HCT116 (cell line): ENCODE data around the gene MACROH2A1. TPM values are rescaled to one million over a fixed set of nuclear protein-coding genes. Genes with fewer than 3 reads are reported as not detected.

Experiments
- ATAC-seq: fragments of 200-7000 bp; cut with Tn5 transposase; 2 replicates; pipeline ENCODE4 v1.9.1; 2020; ENCODE audit warnings: mild to moderate bottlenecking, moderate library complexity
- BruUV-seq: library from RNA; stranded (reverse); fragments of 400-500 nt; replicated peaks from 2 replicates; lab custom pipeline; 2021; lab: Mats Ljungman, UMichigan
- CTCF ChIA-PET: fragments of 300-600 bp; sonication (Branson Sonifier 250); formaldehyde crosslinking; loops from one replicate; lab custom pipeline; 2021; ENCODE audit warnings: antibody characterized with exemption; lab: Charles Lee
- POLR2A ChIA-PET: fragments of 300-600, 350-600 bp; sonication (Branson Sonifier 250); formaldehyde crosslinking; loops from one replicate; lab custom pipeline; 2021; ENCODE audit warnings: antibody characterized with exemption; lab: Charles Lee
- RAD21 ChIA-PET, 2 experiments: fragments of 300-600 bp; sonication (Branson Sonifier 250); formaldehyde crosslinking; loops; one replicate each; lab custom pipeline; 2023; ENCODE audit warnings: low total read pairs in 2 of 2; ENCODE audit not compliant: uncharacterized antibody in 2 of 2, unreplicated experiment in 2 of 2, low non-redundant PET in 1 of 2; lab: Charles Lee
- DNase-seq: peaks from one replicate; pipeline ENCODE4 v3.0.0-alpha.2; 2010; ENCODE audit warnings: low read depth, low spot score
- H2AFZ ChIP-seq: fragments of 200-600 bp; shearing (Covaris generic), sonication (generic); 2 replicates; pipeline ENCODE4 v1.6.1; 2017; ENCODE audit warnings: low read depth, mixed run types, mixed read lengths, antibody characterized with exemption, low read length; ENCODE audit not compliant: poor library complexity, severe bottlenecking
- H3K27ac ChIP-seq: 2 replicates; pipeline ENCODE4 v1.5.1; 2012; ENCODE audit warnings: low read depth, low read length
- H3K27me3 ChIP-seq: fragments of 200-600 bp; sonication (generic); 2 replicates; pipeline ENCODE4 v1.6.1; 2016; ENCODE audit warnings: mixed run types, low read length, mixed read lengths; ENCODE audit not compliant: insufficient read depth
- H3K36me3 ChIP-seq, 2 experiments: fragments of 200-500 bp in 1 of 2; fragments of 200-600 bp in 1 of 2; sonication (Bioruptor generic) in 1 of 2; sonication (generic) in 1 of 2; 2 replicates each; pipeline versions ENCODE4 v1.5.1 to v1.6.1; 2014 to 2016; ENCODE audit warnings: low read length in 2 of 2, inconsistent platforms in 1 of 2, mixed read lengths in 1 of 2, mixed run types in 1 of 2; ENCODE audit not compliant: insufficient read depth in 2 of 2, control insufficient read depth in 1 of 2
- H3K4me1 ChIP-seq, 2 experiments: fragments of 200-600 bp in 1 of 2; sonication (generic) in 1 of 2; 2 replicates each; pipeline versions ENCODE4 v1.5.1 to v1.6.1; 2012 to 2017; ENCODE audit warnings: low read length in 2 of 2, inconsistent platforms in 1 of 2, mild to moderate bottlenecking in 1 of 2, mixed read lengths in 1 of 2, mixed run types in 1 of 2, moderate library complexity in 1 of 2; ENCODE audit not compliant: insufficient read depth in 2 of 2, control insufficient read depth in 1 of 2
- H3K4me2 ChIP-seq: fragments of 200-600 bp; sonication (generic); 2 replicates; pipeline ENCODE4 v1.6.1; 2017; ENCODE audit warnings: mixed run types, low read length, mixed read lengths
- H3K4me3 ChIP-seq, 2 experiments: fragments of 200-600 bp in 1 of 2; sonication (generic) in 1 of 2; replicated peaks in 1 of 2; 2 replicates each; pipeline ENCODE4 v1.5.1; 2011 to 2016; ENCODE audit warnings: low read length in 2 of 2, control low read depth in 1 of 2, low read depth in 1 of 2, mild to moderate bottlenecking in 1 of 2, mixed read lengths in 1 of 2, mixed run types in 1 of 2
- H3K79me2 ChIP-seq: fragments of 200-600 bp; sonication (generic); 2 replicates; pipeline ENCODE4 v1.6.1; 2017; ENCODE audit warnings: mild to moderate bottlenecking, mixed run types, low read length, moderate library complexity, mixed read lengths; ENCODE audit not compliant: insufficient read depth
- H3K9ac ChIP-seq: fragments of 200-600 bp; sonication (generic); 2 replicates; pipeline ENCODE4 v1.6.1; 2016; ENCODE audit warnings: low read length, mixed read lengths
- H3K9me2 ChIP-seq: fragments of 200-600 bp; sonication (generic), shearing (Covaris generic); 2 replicates; pipeline ENCODE4 v1.6.1; 2017; ENCODE audit warnings: mixed run types, mild to moderate bottlenecking, moderate library complexity; ENCODE audit not compliant: insufficient read depth
- H3K9me3 ChIP-seq, 2 experiments: fragments of 200-500 bp in 1 of 2; fragments of 200-600 bp in 1 of 2; sonication (Bioruptor generic) in 1 of 2; sonication (generic) in 1 of 2; 2 replicates each; pipeline ENCODE4 v1.6.1; 2014 to 2017; ENCODE audit warnings: low read length in 2 of 2, mixed read lengths in 2 of 2, inconsistent platforms in 1 of 2, low read depth in 1 of 2, mild to moderate bottlenecking in 1 of 2, mixed run types in 1 of 2, moderate library complexity in 1 of 2; ENCODE audit not compliant: control insufficient read depth in 1 of 2, insufficient read depth in 1 of 2
- H4K20me1 ChIP-seq: fragments of 200-600 bp; sonication (generic), shearing (Covaris generic); 2 replicates; pipeline ENCODE4 v1.6.1; 2017; ENCODE audit warnings: mixed run types, mild to moderate bottlenecking, moderate library complexity; ENCODE audit not compliant: insufficient read depth
- CBX3 ChIP-seq: IDR thresholded peaks from 2 replicates; pipeline ENCODE4 v1.6.1; 2012; ENCODE audit warnings: low read depth
- EGR1 ChIP-seq: IDR thresholded peaks from 2 replicates; pipeline ENCODE4 v1.6.1; 2012; ENCODE audit warnings: low read depth
- SRF ChIP-seq: IDR thresholded peaks from 2 replicates; pipeline ENCODE4 v1.6.1; 2012; ENCODE audit warnings: low read depth
- ZFX ChIP-seq: fragments of 450-650 bp; IDR thresholded peaks from 2 replicates; pipeline ENCODE4 v1.6.1; 2017
- ZNF274 ChIP-seq: fragments of 200-500 bp; sonication (Bioruptor generic); IDR thresholded peaks from 2 replicates; pipeline ENCODE4 v1.6.1; 2014; ENCODE audit warnings: mild to moderate bottlenecking, low read depth, low read length, inconsistent platforms
- intact Hi-C: fragments of 100-400 bp; cut with micrococcal nuclease; formaldehyde crosslinking; loops from 2 replicates; pipeline ENCODE4 v1.10.0; 2022
- total RNA-seq: library from RNA; stranded (reverse); gene quantifications from one replicate; pipeline ENCODE4 v1.2.1, GENCODE V29; 2021; ENCODE audit not compliant: unreplicated experiment
- TF ChIP-seq, protein P1 (sequence below): IDR thresholded peaks from 2 replicates; pipeline ENCODE4 v1.6.1; 2012
- TF ChIP-seq, protein P2 (sequence below): IDR thresholded peaks from 2 replicates; pipeline ENCODE4 v1.6.1; 2012
- TF ChIP-seq, protein P3 (sequence below), 3 experiments: fragments of 200-600 bp in 1 of 3; sonication (generic) in 1 of 3; IDR thresholded peaks in 2 of 3; conservative IDR thresholded peaks in 1 of 3; 2 replicates each; pipeline ENCODE4 v1.5.1; 2012 to 2017; ENCODE audit warnings: low read depth in 2 of 3, low read length in 2 of 3, antibody characterized with exemption in 1 of 3, borderline replicate concordance in 1 of 3, control low read depth in 1 of 3, mild to moderate bottlenecking in 1 of 3, mixed read lengths in 1 of 3, mixed run types in 1 of 3, moderate library complexity in 1 of 3; ENCODE audit not compliant: insufficient read depth in 1 of 3

The MACROH2A1 gene
- total RNA-seq, 1 experiment from 2014 or later: 218 TPM

DNA sequence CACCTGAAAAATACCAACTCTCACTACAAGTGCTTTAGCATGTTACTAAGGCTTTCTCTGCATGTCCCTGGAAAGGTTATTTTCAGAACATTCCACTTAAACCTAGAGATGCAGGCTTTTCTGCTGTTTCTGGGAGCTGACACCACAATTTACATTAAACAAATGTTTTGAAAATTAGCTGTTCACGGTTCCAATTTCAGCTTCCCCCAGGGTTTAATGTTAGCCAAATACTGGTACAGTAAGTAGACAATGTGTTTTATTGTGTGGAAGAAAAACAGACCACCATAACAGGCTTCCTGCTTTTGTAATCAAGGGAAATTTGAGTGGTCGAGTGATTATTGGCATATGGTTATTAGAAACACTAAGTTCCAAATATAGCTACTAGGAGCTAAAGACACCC, 32.0 kb downstream of the MACROH2A1 start:
- Histone ChIP-seq H3K36me3 (peaks cover 8 to 45% of the 10 kb centered on the region in 2 experiments; a peak in 3 of 4 replicates), H3K4me1 (no peaks in the 10 kb centered on the region), H3K79me2 (peaks cover 43% of the 10 kb centered on the region), H3K27ac (no peak overlapping the region), H3K9me2 (no peaks in the 10 kb centered on the region), H2AFZ (no peak overlapping the region), H3K9me3 (no peaks in the 10 kb centered on the region), H4K20me1 (no peaks in the 10 kb centered on the region), H3K9ac (no peak overlapping the region)
- BruUV-seq: no TSS peak
- ChIA-PET RAD21 (no interaction called here), POLR2A (no interaction called here)
- intact Hi-C loops: no loop called here
- TF ChIP-seq, protein P1, sequence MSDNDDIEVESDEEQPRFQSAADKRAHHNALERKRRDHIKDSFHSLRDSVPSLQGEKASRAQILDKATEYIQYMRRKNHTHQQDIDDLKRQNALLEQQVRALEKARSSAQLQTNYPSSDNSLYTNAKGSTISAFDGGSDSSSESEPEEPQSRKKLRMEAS: no peak
- TF ChIP-seq, protein P2, sequence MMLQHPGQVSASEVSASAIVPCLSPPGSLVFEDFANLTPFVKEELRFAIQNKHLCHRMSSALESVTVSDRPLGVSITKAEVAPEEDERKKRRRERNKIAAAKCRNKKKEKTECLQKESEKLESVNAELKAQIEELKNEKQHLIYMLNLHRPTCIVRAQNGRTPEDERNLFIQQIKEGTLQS: no peak
- TF ChIP-seq ZNF274: no peak
- no peak for TF ChIP-seq SRF
- TF ChIP-seq CBX3: no peak
- no peak for TF ChIP-seq ZFX
- TF ChIP-seq, protein P3, sequence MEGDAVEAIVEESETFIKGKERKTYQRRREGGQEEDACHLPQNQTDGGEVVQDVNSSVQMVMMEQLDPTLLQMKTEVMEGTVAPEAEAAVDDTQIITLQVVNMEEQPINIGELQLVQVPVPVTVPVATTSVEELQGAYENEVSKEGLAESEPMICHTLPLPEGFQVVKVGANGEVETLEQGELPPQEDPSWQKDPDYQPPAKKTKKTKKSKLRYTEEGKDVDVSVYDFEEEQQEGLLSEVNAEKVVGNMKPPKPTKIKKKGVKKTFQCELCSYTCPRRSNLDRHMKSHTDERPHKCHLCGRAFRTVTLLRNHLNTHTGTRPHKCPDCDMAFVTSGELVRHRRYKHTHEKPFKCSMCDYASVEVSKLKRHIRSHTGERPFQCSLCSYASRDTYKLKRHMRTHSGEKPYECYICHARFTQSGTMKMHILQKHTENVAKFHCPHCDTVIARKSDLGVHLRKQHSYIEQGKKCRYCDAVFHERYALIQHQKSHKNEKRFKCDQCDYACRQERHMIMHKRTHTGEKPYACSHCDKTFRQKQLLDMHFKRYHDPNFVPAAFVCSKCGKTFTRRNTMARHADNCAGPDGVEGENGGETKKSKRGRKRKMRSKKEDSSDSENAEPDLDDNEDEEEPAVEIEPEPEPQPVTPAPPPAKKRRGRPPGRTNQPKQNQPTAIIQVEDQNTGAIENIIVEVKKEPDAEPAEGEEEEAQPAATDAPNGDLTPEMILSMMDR (IDR thresholded peaks at IDR 0.05 in 2 of 3, conservative IDR thresholded peaks at IDR 0.05 in 1 of 3; ENCODE audit: borderline replicate concordance in 1 of 3, insufficient read depth in 1 of 3, low read depth in 2 of 3, low read length in 2 of 3): no peak
- no peak for TF ChIP-seq EGR1
- TF ChIP-seq, all 23 proteins: peak for 0
- CTCF ChIA-PET: no interaction called here
- H3K4me3 ChIP-seq: no peak overlapping the region
- ATAC-seq (no peak), DNase-seq (no peak)
- no peak overlapping the region for H3K4me2 ChIP-seq
- H3K27me3 ChIP-seq: no peaks in the 10 kb centered on the region
